ENCODE data around the gene MBTPS1.

GRCh38 chr16:84087466-84088151, 29.1 kb downstream of the MBTPS1 start:
- TF ChIP-seq CTCF (IDR thresholded peaks at IDR 0.05) (no peak), POLR2A (IDR thresholded peaks at IDR 0.05) (no peak), EP300 (IDR thresholded peaks at IDR 0.05) (no peak)

Data from upper lobe of left lung (tissue), 4 donors.